ENCODE results near the gene IFITM1.
"Not testable (repeated sequence)": the region's sequence is repeated elsewhere in the genome, so short reads cannot be mapped to it uniquely, and the experiment has no call there.

IFITM1 gene

GRCh38 chr11:314554-314875 is 675 bp downstream of the IFITM1 start:
- not testable (repeated sequence) for H3K79me2 ChIP-seq (ENCODE audit: control insufficient read depth, insufficient read depth, low read length, poor library complexity); H2BK120ac ChIP-seq (ENCODE audit: insufficient read depth, low read length, poor library complexity); H2AK5ac ChIP-seq (ENCODE audit: low read length); H3K4me3 ChIP-seq (ENCODE audit: low read depth, low read length); H4K91ac ChIP-seq (ENCODE audit: low read depth, low read length); H3K36me3 ChIP-seq (ENCODE audit: control insufficient read depth in 1 of 2, insufficient read depth in 2 of 2, low read length in 2 of 2); H4K8ac ChIP-seq (ENCODE audit: low read depth, low read length); H3K9ac ChIP-seq (ENCODE audit: low read length); H3K14ac ChIP-seq (ENCODE audit: low read length); H3K79me1 ChIP-seq (ENCODE audit: low read length); H3K23ac ChIP-seq (ENCODE audit: low read length); H3K27me3 ChIP-seq (ENCODE audit: insufficient read depth, low read length); H2BK5ac ChIP-seq (ENCODE audit: low read depth, low read length, poor library complexity); H4K12ac ChIP-seq (ENCODE audit: low read depth, low read length); H2BK12ac ChIP-seq (ENCODE audit: low read length); H3K4me2 ChIP-seq (ENCODE audit: low read length); H3K18ac ChIP-seq (ENCODE audit: low read length); DNase-seq; H3K27ac ChIP-seq (ENCODE audit: low read depth, low read length); H2AFZ ChIP-seq (ENCODE audit: insufficient read depth, low read length, poor library complexity); H3K4ac ChIP-seq (ENCODE audit: low read depth, low read length); H3K9me3 ChIP-seq (ENCODE audit: insufficient read depth, low read depth, low read length)
- H3K4me1 ChIP-seq (ENCODE audit: control insufficient read depth in 1 of 2, insufficient read depth in 2 of 2, low read length in 2 of 2): peaks cover 11 to 13% of the 10 kb centered on the region in 2 experiments
- no CpG with 5 or more reads among the region's 6 CpGs for WGBS (ENCODE audit: extremely low coverage, insufficient coverage, insufficient read length)

- Histone ChIP-seq H3K4me1 (ENCODE audit: control insufficient read depth in 1 of 2, insufficient read depth in 2 of 2, low read length in 2 of 2) (peaks cover 12 to 13% of the 10 kb centered on the region in 2 experiments), H3K79me2 (ENCODE audit: control insufficient read depth, insufficient read depth, low read length, poor library complexity) (peaks cover 4% of the 10 kb centered on the region), H3K9ac (ENCODE audit: low read length) (no peak overlapping the region), H2AK5ac (ENCODE audit: low read length) (no peak overlapping the region), H2BK5ac (ENCODE audit: low read depth, low read length, poor library complexity) (no peak overlapping the region), H4K8ac (ENCODE audit: low read depth, low read length) (no peak overlapping the region), H3K23ac (ENCODE audit: low read length) (no peak overlapping the region), H3K4me3 (ENCODE audit: low read depth, low read length) (peak overlapping the region; percentile 3), H2AFZ (ENCODE audit: insufficient read depth, low read length, poor library complexity) (no peak overlapping the region), H4K12ac (ENCODE audit: low read depth, low read length) (no peak overlapping the region), H3K4ac (ENCODE audit: low read depth, low read length) (no peak overlapping the region), H3K14ac (ENCODE audit: low read length) (no peak overlapping the region), H3K4me2 (ENCODE audit: low read length) (no peak overlapping the region), H2BK12ac (ENCODE audit: low read length) (no peak overlapping the region), H3K27me3 (ENCODE audit: insufficient read depth, low read length) (peaks cover 4% of the 10 kb centered on the region), H3K27ac (ENCODE audit: low read depth, low read length) (no peak overlapping the region), H3K9me3 (ENCODE audit: insufficient read depth, low read depth, low read length) (peaks cover 1% of the 10 kb centered on the region), H2BK120ac (ENCODE audit: insufficient read depth, low read length, poor library complexity) (no peak overlapping the region), H3K79me1 (ENCODE audit: low read length) (peaks cover 6% of the 10 kb centered on the region), H4K91ac (ENCODE audit: low read depth, low read length) (no peak overlapping the region), H3K36me3 (ENCODE audit: control insufficient read depth in 1 of 2, insufficient read depth in 2 of 2, low read length in 2 of 2) (no peaks in the 10 kb centered on the region), H3K18ac (ENCODE audit: low read length) (no peak overlapping the region)
- no CpG with 5 or more reads among the region's 9 CpGs for WGBS (ENCODE audit: extremely low coverage, insufficient coverage, insufficient read length)
- no peak for DNase-seq
Measured at GRCh38 chr11:315051-315481, 1.2 kb downstream of the IFITM1 start.

- Histone ChIP-seq H3K4me1 (ENCODE audit: control insufficient read depth in 1 of 2, insufficient read depth in 2 of 2, low read length in 2 of 2) (peaks cover 16 to 17% of the 10 kb centered on the region in 2 experiments), H3K79me1 (ENCODE audit: low read length) (peaks cover 10% of the 10 kb centered on the region), H3K27ac (ENCODE audit: low read depth, low read length) (no peak overlapping the region), H3K23ac (ENCODE audit: low read length) (no peak overlapping the region), H2BK120ac (ENCODE audit: insufficient read depth, low read length, poor library complexity) (no peak overlapping the region), H3K9me3 (ENCODE audit: insufficient read depth, low read depth, low read length) (peaks cover 1% of the 10 kb centered on the region), H3K9ac (ENCODE audit: low read length) (no peak overlapping the region), H3K14ac (ENCODE audit: low read length) (no peak overlapping the region), H3K79me2 (ENCODE audit: control insufficient read depth, insufficient read depth, low read length, poor library complexity) (peaks cover 4% of the 10 kb centered on the region), H3K4ac (ENCODE audit: low read depth, low read length) (no peak overlapping the region), H3K4me2 (ENCODE audit: low read length) (no peak overlapping the region), H3K18ac (ENCODE audit: low read length) (no peak overlapping the region), H3K4me3 (ENCODE audit: low read depth, low read length) (no peak overlapping the region), H4K8ac (ENCODE audit: low read depth, low read length) (no peak overlapping the region), H4K91ac (ENCODE audit: low read depth, low read length) (no peak overlapping the region), H4K12ac (ENCODE audit: low read depth, low read length) (no peak overlapping the region), H2AK5ac (ENCODE audit: low read length) (no peak overlapping the region), H2BK12ac (ENCODE audit: low read length) (no peak overlapping the region), H3K36me3 (ENCODE audit: control insufficient read depth in 1 of 2, insufficient read depth in 2 of 2, low read length in 2 of 2) (no peaks in the 10 kb centered on the region), H2AFZ (ENCODE audit: insufficient read depth, low read length, poor library complexity) (no peak overlapping the region), H3K27me3 (ENCODE audit: insufficient read depth, low read length) (peaks cover 4% of the 10 kb centered on the region), H2BK5ac (ENCODE audit: low read depth, low read length, poor library complexity) (no peak overlapping the region)
- WGBS (ENCODE audit: extremely low coverage, insufficient coverage, insufficient read length): no CpG with 5 or more reads among the region's 32 CpGs
- DNase-seq: no peak
Measured at GRCh38 chr11:315516-315994, 1.7 kb downstream of the IFITM1 start.

- H3K23ac ChIP-seq (ENCODE audit: low read length): no peak overlapping the region
- H3K4me1 ChIP-seq (ENCODE audit: control insufficient read depth in 1 of 2, insufficient read depth in 2 of 2, low read length in 2 of 2): peaks cover 19% of the 10 kb centered on the region in 2 experiments
- no peaks in the 10 kb centered on the region for H3K36me3 ChIP-seq (ENCODE audit: control insufficient read depth in 1 of 2, insufficient read depth in 2 of 2, low read length in 2 of 2)
- no peak overlapping the region for H3K4me3 ChIP-seq (ENCODE audit: low read depth, low read length)
- no peak overlapping the region for H4K91ac ChIP-seq (ENCODE audit: low read depth, low read length)
- no peak overlapping the region for H2AK5ac ChIP-seq (ENCODE audit: low read length)
- peak overlapping the region; percentile 34 for H2BK12ac ChIP-seq (ENCODE audit: low read length)
- DNase-seq: no peak
- no peak overlapping the region for H3K14ac ChIP-seq (ENCODE audit: low read length)
- peaks cover 4% of the 10 kb centered on the region for H3K79me2 ChIP-seq (ENCODE audit: control insufficient read depth, insufficient read depth, low read length, poor library complexity)
- no peak overlapping the region for H4K8ac ChIP-seq (ENCODE audit: low read depth, low read length)
- H2BK5ac ChIP-seq (ENCODE audit: low read depth, low read length, poor library complexity): no peak overlapping the region
- no peak overlapping the region for H2AFZ ChIP-seq (ENCODE audit: insufficient read depth, low read length, poor library complexity)
- H2BK120ac ChIP-seq (ENCODE audit: insufficient read depth, low read length, poor library complexity): no peak overlapping the region
- H3K27me3 ChIP-seq (ENCODE audit: insufficient read depth, low read length): peaks cover 4% of the 10 kb centered on the region
- H3K4ac ChIP-seq (ENCODE audit: low read depth, low read length): no peak overlapping the region
- no CpG with 5 or more reads among the region's 64 CpGs for WGBS (ENCODE audit: extremely low coverage, insufficient coverage, insufficient read length)
- no peak overlapping the region for H3K9ac ChIP-seq (ENCODE audit: low read length)
- no peak overlapping the region for H3K18ac ChIP-seq (ENCODE audit: low read length)
- H3K9me3 ChIP-seq (ENCODE audit: insufficient read depth, low read depth, low read length): peaks cover 1% of the 10 kb centered on the region
- peaks cover 14% of the 10 kb centered on the region for H3K79me1 ChIP-seq (ENCODE audit: low read length)
- no peak overlapping the region for H3K27ac ChIP-seq (ENCODE audit: low read depth, low read length)
- H4K12ac ChIP-seq (ENCODE audit: low read depth, low read length): no peak overlapping the region
- no peak overlapping the region for H3K4me2 ChIP-seq (ENCODE audit: low read length)
Measured at GRCh38 chr11:316031-316701, 2.3 kb downstream of the IFITM1 start.
